Upper lobe of right lung (tissue), 1 donor: Measurements from ENCODE around the gene RCAN1. TPM values are rescaled to one million over a fixed set of nuclear protein-coding genes. Genes with fewer than 3 reads are reported as not detected.
"Not testable (repeated sequence)": the region's sequence is repeated elsewhere in the genome, so short reads cannot be mapped to it uniquely, and the experiment has no call there.

Experiments
- ATAC-seq: fragments of 200-7000 bp; cut with Tn5 transposase; one replicate; pipeline ENCODE4 v1.9.1; 2020; ENCODE audit warnings: mild to moderate bottlenecking, moderate library complexity
- DNase-seq: peaks from one replicate; pipeline ENCODE4 v3.0.0-alpha.2; 2020
- H3K27ac ChIP-seq: fragments of 200-600 bp; one replicate; pipeline ENCODE4 v1.8.0; 2022
- H3K27me3 ChIP-seq: fragments of 200-600 bp; one replicate; pipeline ENCODE4 v1.8.0; 2022; ENCODE audit warnings: mild to moderate bottlenecking
- H3K36me3 ChIP-seq: fragments of 200-600 bp; one replicate; pipeline ENCODE4 v1.8.0; 2022
- H3K4me1 ChIP-seq: fragments of 200-600 bp; one replicate; pipeline ENCODE4 v1.8.0; 2022
- H3K4me3 ChIP-seq: fragments of 200-600 bp; one replicate; pipeline ENCODE4 v1.8.0; 2022; ENCODE audit warnings: mild to moderate bottlenecking
- H3K9me3 ChIP-seq: fragments of 200-600 bp; one replicate; pipeline ENCODE4 v1.8.0; 2022
- intact Hi-C: fragments of 100-400 bp; cut with DNase I; formaldehyde crosslinking; loops from one replicate; pipeline ENCODE4 v1.11.0; 2022
- total RNA-seq: library from RNA; stranded (reverse); fragmentation: NEBNext Ultra II Directional; extraction: Animal tissue kit (Norgen Biotek cat#: 25700); gene quantifications from one replicate; pipeline ENCODE4 v1.2.1, GENCODE V29; 2021
- TF ChIP-seq, protein P1 (sequence below): fragments of 200-600 bp; IDR thresholded peaks from one replicate; pipeline ENCODE4 v1.8.0; 2022; ENCODE audit warnings: antibody characterized with exemption
- donor health status: DM: no; HTN: yes; CAD: no; lungs with severe emphysema.

The RCAN1 gene
- total RNA-seq, 1 donor from 2014 or later, result 26.9 TPM

DNA sequence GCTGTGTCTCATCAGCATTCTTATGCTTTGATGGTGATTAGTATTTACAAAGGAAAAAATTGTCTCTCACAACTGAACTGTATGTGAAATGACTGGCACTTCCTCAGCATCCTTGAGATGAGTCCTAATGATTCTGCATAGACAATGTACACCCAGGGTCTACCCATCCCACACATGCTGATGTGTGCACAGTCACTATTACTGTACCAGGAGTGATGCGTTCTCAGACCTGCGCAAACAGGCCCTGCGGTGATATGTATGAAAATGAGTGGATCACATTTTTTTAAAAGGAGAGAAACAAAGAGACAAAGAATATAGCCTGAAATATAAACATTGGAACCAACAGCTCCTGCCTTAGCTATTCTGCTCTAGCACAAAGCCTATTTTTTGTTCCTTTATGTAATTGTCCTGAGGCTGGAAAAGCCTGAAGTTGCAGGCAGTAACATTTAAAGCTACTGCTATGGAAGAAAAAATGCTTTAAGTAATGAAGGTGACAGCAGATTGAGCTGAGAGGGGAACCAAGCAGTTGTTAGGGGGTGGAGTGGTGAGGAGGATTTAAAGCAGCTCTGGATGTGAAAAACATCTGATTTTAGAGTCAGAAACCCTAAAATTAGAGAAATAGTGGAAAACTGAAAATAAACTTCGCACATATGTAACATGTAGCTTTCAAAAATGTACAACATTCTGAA lies 5.5 kb downstream of the RCAN1 start:
- Histone ChIP-seq H3K4me1 (peaks cover 14% of the 10 kb centered on the region), H3K36me3 (no peaks in the 10 kb centered on the region), H3K27ac (no peak overlapping the region), H3K27me3 (no peaks in the 10 kb centered on the region), H3K4me3 (no peak overlapping the region), H3K9me3 (no peaks in the 10 kb centered on the region)
- DNase-seq (no peak), ATAC-seq (no peak)
- TF ChIP-seq, protein P1, sequence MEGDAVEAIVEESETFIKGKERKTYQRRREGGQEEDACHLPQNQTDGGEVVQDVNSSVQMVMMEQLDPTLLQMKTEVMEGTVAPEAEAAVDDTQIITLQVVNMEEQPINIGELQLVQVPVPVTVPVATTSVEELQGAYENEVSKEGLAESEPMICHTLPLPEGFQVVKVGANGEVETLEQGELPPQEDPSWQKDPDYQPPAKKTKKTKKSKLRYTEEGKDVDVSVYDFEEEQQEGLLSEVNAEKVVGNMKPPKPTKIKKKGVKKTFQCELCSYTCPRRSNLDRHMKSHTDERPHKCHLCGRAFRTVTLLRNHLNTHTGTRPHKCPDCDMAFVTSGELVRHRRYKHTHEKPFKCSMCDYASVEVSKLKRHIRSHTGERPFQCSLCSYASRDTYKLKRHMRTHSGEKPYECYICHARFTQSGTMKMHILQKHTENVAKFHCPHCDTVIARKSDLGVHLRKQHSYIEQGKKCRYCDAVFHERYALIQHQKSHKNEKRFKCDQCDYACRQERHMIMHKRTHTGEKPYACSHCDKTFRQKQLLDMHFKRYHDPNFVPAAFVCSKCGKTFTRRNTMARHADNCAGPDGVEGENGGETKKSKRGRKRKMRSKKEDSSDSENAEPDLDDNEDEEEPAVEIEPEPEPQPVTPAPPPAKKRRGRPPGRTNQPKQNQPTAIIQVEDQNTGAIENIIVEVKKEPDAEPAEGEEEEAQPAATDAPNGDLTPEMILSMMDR, result no peak
- intact Hi-C loops, result no loop called here

GRCh38 chr21:34607376-34607775 lies 7.5 kb downstream of the RCAN1 start:
- H3K36me3 ChIP-seq, intact Hi-C loops, H3K27me3 ChIP-seq, H3K27ac ChIP-seq, H3K4me3 ChIP-seq, ATAC-seq, H3K4me1 ChIP-seq, H3K9me3 ChIP-seq, DNase-seq: not testable (repeated sequence)

DNA sequence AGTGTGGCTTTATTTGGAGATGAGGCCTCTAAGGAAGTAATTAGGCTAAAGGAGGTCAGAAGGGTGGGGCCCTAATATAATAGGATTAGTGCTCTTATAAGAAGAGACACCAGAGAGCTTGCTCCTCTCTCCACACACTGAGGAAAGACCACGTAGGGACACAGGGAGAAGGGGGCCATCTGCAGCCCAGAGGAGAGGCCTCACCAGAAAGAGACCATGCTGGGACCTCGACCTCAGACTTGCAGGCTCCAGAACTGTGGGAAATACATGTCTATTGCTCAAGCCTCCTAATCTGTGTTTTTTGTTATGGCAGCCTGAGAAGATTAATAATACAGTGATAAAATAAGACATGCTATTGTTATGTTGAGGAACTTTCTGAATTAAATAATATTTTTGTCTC lies 8.3 kb downstream of the RCAN1 start:
- ATAC-seq (no peak), DNase-seq (no peak)
- Histone ChIP-seq H3K36me3 (no peaks in the 10 kb centered on the region), H3K27me3 (no peaks in the 10 kb centered on the region), H3K4me3 (no peak overlapping the region), H3K27ac (no peak overlapping the region), H3K9me3 (no peaks in the 10 kb centered on the region), H3K4me1 (no peaks in the 10 kb centered on the region)
- TF ChIP-seq, protein P1, result no peak
- intact Hi-C loops, result no loop called here

DNA sequence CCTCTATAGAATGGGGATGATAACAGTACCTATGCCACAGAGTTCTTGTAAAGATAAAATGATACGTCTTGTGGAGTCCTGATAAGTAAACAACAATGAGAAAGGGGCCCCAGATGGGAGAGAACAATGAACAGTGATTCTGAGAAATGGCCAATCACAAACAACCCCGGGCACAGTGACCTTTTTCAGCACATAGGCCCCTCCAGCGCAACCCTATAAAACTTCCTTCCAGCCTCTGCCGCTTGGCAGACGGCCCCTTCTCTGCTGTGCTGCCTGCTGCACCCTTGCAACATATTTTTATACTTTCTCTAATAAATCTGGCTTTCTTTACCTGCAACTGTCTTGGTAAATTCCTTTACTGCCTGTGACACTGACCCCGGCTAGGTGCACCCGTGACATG lies 8.9 kb downstream of the RCAN1 start:
- TF ChIP-seq, protein P1, result no peak
- H3K36me3 ChIP-seq, result no peaks in the 10 kb centered on the region
- intact Hi-C loops, result no loop called here
- no peaks in the 10 kb centered on the region for H3K4me1 ChIP-seq
- H3K4me3 ChIP-seq, result no peak overlapping the region
- no peaks in the 10 kb centered on the region for H3K9me3 ChIP-seq
- no peaks in the 10 kb centered on the region for H3K27me3 ChIP-seq
- no peak for ATAC-seq
- DNase-seq, result no peak
- H3K27ac ChIP-seq, result no peak overlapping the region

DNA sequence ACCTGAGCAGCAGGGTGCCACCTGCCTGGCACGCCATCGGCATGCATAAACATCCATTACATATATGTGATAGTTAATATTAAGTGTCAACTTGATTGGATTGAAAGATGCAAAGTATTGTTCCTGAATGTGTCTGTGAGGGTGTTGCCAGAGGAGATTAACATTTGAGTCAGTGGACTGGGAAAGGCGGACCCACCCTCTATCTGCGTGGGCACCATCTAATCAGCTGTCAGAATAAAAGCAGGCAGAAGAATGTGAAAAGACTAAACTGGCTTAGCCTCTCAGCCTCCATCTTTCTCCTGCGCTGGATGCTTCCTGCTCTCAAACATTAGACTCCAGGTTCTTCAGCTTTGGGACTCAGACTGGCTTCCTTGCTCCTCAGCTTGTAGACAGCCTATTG lies 10.0 kb downstream of the RCAN1 start:
- H3K9me3 ChIP-seq, H3K36me3 ChIP-seq, ATAC-seq, H3K27ac ChIP-seq, H3K27me3 ChIP-seq, DNase-seq, intact Hi-C loops, H3K4me3 ChIP-seq, H3K4me1 ChIP-seq: not testable (repeated sequence)

DNA sequence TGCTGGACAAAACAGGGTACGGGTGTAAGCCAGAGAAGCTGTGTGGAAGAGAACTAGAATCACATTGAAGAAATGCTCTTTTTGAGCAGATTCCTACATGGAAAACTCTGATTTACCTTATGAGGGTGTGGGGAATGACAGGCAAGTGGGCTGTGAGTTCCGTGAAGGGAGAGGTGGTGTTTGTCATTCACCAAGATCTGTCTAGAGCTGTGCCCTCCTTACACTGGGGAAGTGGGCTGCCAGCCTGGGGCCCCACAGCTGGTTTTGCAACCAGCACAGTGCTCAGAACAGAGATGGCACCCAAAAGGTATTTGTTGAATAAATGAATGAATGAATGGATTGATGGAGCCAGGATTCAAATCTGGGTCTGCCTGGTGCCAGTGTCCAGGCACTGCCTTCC lies 10.4 kb downstream of the RCAN1 start:
- no peaks in the 10 kb centered on the region for H3K4me1 ChIP-seq
- ATAC-seq (no peak), DNase-seq (no peak)
- intact Hi-C loops, result no loop called here
- H3K36me3 ChIP-seq, result no peaks in the 10 kb centered on the region
- H3K9me3 ChIP-seq, result no peaks in the 10 kb centered on the region
- no peak overlapping the region for H3K4me3 ChIP-seq
- no peaks in the 10 kb centered on the region for H3K27me3 ChIP-seq
- TF ChIP-seq, protein P1, result no peak
- H3K27ac ChIP-seq, result no peak overlapping the region

DNA sequence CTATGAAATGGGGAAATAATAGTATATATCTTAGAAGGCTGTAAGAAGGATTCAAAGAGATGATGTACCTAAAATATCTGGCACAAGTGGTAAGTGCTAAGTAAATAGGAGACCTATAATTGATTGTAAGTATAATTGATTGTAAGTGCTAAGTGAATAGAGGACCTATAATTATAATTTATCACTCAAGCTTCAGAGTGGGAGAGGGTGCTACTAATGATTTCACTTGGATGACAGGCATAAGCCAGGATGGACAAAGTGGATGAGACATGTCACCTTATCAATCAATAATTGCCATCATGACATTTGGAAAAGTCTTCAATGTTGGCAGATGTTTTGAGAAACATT lies 11.2 kb downstream of the RCAN1 start:
- intact Hi-C loops, result no loop called here
- H3K27me3 ChIP-seq, result no peaks in the 10 kb centered on the region
- H3K36me3 ChIP-seq, result no peaks in the 10 kb centered on the region

More for the DNA sequence above, 11.2 kb downstream of the RCAN1 start:
- Histone ChIP-seq H3K4me1 (no peaks in the 10 kb centered on the region), H3K9me3 (no peaks in the 10 kb centered on the region), H3K4me3 (no peak overlapping the region), H3K27ac (no peak overlapping the region)
- TF ChIP-seq, protein P1, result no peak
- no peak for ATAC-seq
- DNase-seq, result no peak
